ENCODE measurements around the gene ZNF283.
"Not testable (repeated sequence)": the region's sequence is repeated elsewhere in the genome, so short reads cannot be mapped to it uniquely, and the experiment has no call there.

The ZNF283 gene

DNA sequence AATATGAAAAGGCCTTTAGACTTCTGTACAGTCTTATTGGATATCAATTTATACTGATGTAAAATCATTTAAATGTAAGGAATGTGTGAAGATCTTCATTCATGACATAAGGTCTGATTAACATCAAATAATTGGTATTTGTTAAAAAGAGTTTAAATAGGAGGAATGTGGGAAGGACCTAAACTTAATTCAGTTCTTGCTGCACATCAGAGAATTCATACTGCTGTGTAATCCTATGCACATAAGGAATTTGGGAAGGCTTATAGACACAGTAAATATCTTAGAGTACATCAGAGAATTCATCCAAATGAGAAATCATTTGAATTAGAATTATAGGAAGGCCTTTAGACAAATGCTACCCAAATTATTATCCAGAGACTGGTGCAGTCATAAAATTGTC, 21.7 kb downstream of the ZNF283 start:
- Histone ChIP-seq H3K4me3 (ENCODE audit: low read length in 2 of 2) (no peak overlapping the region), H3K9me3 (ENCODE audit: control insufficient read depth in 2 of 2, low read length in 2 of 2) (peaks cover 50 to 57% of the 10 kb centered on the region in 2 donors), H3K4me1 (ENCODE audit: control insufficient read depth, insufficient read depth, low read length) (no peaks in the 10 kb centered on the region), H3K27me3 (ENCODE audit: control insufficient read depth in 1 of 2, insufficient read depth in 2 of 2, low read length in 2 of 2) (no peaks in the 10 kb centered on the region), H3K27ac (ENCODE audit: low read length) (no peak overlapping the region), H3K36me3 (ENCODE audit: control insufficient read depth in 2 of 2, insufficient read depth in 2 of 2, low read length in 2 of 2) (peaks cover 23 to 43% of the 10 kb centered on the region in 2 donors), H3K9ac (ENCODE audit: low read length in 2 of 2) (no peak overlapping the region)

DNA sequence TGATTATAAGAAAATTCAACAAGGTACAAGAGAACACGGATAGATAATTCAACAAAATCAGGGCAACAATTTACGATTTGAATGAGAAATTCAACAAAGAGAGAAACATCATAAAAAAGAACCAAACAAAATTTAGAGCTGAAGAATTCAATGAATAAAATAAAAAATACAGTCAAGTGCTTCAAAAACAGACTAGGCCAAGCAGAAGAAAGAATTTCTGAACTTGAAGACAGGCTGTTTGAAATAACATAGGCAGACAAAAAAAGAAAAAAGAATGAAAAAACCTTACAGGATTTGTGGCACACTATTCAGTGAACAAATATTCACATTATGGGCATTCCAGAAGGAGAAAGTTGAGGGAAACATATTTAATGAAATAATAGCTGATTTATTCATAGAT, 31.1 kb downstream of the ZNF283 start:
- Histone ChIP-seq H3K9ac (ENCODE audit: low read length in 2 of 2) (no peak overlapping the region), H3K4me3 (ENCODE audit: low read length in 2 of 2) (no peak overlapping the region), H3K4me1 (ENCODE audit: control insufficient read depth, insufficient read depth, low read length) (no peaks in the 10 kb centered on the region), H3K36me3 (ENCODE audit: control insufficient read depth in 2 of 2, insufficient read depth in 2 of 2, low read length in 2 of 2) (peaks cover 5 to 7% of the 10 kb centered on the region in 2 donors), H3K9me3 (ENCODE audit: control insufficient read depth in 2 of 2, low read length in 2 of 2) (peaks cover 18 to 47% of the 10 kb centered on the region in 2 donors), H3K27ac (ENCODE audit: low read length) (no peak overlapping the region), H3K27me3 (ENCODE audit: control insufficient read depth in 1 of 2, insufficient read depth in 2 of 2, low read length in 2 of 2) (no peaks in the 10 kb centered on the region)

DNA sequence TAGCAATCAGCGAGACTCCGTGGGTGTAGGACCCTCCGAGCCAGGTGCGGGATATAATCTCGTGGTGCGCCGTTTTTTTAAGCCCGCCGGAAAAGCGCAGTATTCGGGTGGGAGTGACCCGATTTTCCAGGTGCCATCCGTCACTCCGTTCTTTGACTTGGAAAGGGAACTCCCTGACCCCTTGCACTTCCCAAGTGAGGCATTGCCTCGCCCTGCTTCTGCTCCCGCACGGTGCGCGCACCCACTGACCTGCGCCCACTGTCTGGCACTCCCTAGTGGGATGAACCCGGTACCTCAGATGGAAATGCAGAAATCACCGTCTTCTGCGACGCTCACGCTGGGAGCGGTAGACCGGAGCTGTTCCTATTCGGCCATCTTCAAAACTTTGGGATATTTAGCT, 39.8 kb downstream of the ZNF283 start:
- not testable (repeated sequence) for H3K27ac ChIP-seq (ENCODE audit: low read length); H3K4me1 ChIP-seq (ENCODE audit: control insufficient read depth, insufficient read depth, low read length); H3K4me3 ChIP-seq (ENCODE audit: low read length in 2 of 2); H3K36me3 ChIP-seq (ENCODE audit: control insufficient read depth in 2 of 2, insufficient read depth in 2 of 2, low read length in 2 of 2); H3K27me3 ChIP-seq (ENCODE audit: control insufficient read depth in 1 of 2, insufficient read depth in 2 of 2, low read length in 2 of 2); H3K9ac ChIP-seq (ENCODE audit: low read length in 2 of 2)
- peaks cover 16 to 40% of the 10 kb centered on the region in 2 donors for H3K9me3 ChIP-seq (ENCODE audit: control insufficient read depth in 2 of 2, low read length in 2 of 2)

DNA sequence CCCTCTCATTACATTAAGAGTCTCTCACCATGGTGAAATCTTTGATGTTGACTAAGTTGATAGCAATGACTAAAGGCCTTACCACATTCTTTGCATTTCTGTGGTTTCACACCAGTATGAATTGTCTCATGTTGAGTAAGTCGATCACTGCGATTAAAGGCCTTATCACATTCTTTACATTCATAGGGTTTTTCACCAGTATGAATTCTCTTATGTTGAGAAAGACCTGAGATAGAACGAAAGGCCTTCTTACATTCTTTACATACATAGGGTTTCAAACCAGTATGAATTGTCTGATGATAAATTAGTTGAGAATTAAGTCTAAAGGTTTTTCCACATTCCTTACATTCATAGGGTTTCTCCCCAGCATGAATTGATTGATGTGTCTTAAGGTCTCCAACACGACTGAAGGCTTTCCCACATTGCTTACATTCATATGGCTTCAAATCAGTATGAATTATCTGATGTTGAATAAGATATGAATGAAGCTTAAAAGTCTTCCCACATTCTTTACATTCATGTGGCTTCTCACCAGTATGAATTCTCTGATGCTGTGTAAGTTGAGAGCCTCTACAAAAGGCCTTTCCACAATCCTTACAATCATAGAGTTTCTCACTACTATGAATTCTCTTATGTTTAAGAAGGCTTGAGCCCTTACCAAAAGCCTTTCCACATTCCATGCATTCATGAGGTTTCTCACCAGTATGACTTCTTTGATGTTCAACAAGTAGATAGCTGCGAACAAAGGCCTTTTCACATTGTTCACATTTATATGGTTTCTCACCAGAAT, 45.6 kb downstream of the ZNF283 start:
- peak overlapping the region in 1 of 2 donors; percentile 21 for H3K4me3 ChIP-seq (ENCODE audit: low read length in 2 of 2)
- H3K9ac ChIP-seq (ENCODE audit: low read length in 2 of 2), result no peak overlapping the region
- no peaks in the 10 kb centered on the region for H3K27me3 ChIP-seq (ENCODE audit: control insufficient read depth in 1 of 2, insufficient read depth in 2 of 2, low read length in 2 of 2)
- peaks cover 34 to 37% of the 10 kb centered on the region in 2 donors for H3K9me3 ChIP-seq (ENCODE audit: control insufficient read depth in 2 of 2, low read length in 2 of 2)
- no peaks in the 10 kb centered on the region for H3K4me1 ChIP-seq (ENCODE audit: control insufficient read depth, insufficient read depth, low read length)
- no peak overlapping the region for H3K27ac ChIP-seq (ENCODE audit: low read length)
- peaks cover 5 to 20% of the 10 kb centered on the region in 2 donors for H3K36me3 ChIP-seq (ENCODE audit: control insufficient read depth in 2 of 2, insufficient read depth in 2 of 2, low read length in 2 of 2)

DNA sequence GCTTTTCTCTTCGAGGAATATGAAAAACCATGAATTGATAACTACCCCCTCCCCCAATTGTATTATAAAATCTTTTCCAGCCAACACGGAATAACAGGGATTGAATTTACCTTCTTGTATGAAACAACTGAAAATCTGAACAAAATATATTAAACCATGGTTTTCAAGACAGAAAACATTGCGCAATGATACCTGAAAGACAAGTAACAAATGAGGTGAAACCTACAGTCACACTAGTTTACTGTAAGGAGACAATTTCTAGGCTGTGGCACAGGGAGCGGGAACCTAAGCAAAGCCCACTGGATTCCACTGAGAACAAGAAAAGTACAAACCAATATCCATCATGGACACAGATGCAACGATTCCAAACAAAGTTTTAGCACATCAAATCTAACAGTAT, 53.4 kb downstream of the ZNF283 start:
- H3K27me3 ChIP-seq (ENCODE audit: control insufficient read depth in 1 of 2, insufficient read depth in 2 of 2, low read length in 2 of 2), result no peaks in the 10 kb centered on the region
- H3K9me3 ChIP-seq (ENCODE audit: control insufficient read depth in 2 of 2, low read length in 2 of 2), result peaks cover 28 to 30% of the 10 kb centered on the region in 2 donors
- H3K36me3 ChIP-seq (ENCODE audit: control insufficient read depth in 2 of 2, insufficient read depth in 2 of 2, low read length in 2 of 2), result peaks cover 0 to 23% of the 10 kb centered on the region in 2 donors
- no peak overlapping the region for H3K27ac ChIP-seq (ENCODE audit: low read length)
- no peak overlapping the region for H3K4me3 ChIP-seq (ENCODE audit: low read length in 2 of 2)
- H3K9ac ChIP-seq (ENCODE audit: low read length in 2 of 2), result no peak overlapping the region
- no peaks in the 10 kb centered on the region for H3K4me1 ChIP-seq (ENCODE audit: control insufficient read depth, insufficient read depth, low read length)

DNA sequence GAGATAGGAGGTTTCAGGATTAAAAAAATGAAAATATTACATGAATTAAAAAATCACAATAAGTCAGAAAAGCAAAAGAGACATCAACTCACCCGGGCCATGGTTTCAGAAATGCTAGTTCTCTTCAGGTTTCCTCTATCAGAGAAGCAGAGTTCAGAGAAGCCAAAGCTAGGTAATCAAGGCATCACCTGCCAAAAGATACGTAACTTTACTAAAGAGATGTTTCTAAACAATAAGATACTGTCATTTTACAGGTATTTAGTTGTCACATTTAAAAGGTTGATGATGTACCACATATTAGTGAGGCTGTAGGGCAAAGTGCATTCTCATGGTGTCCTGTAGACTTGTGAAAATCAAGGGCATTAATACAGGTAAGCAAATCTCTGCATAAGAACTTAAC, 56.7 kb downstream of the ZNF283 start, which contains the start of gene ZNF404:
ZNF404 (minus strand) TSS at position 101 of the 400 bp plus-strand sequence.
- no peak within 1 kb of the TSS for H3K9ac ChIP-seq (ENCODE audit: low read length in 2 of 2)
- peaks cover 0 to 18% of the 10 kb centered on the region in 2 donors for H3K36me3 ChIP-seq (ENCODE audit: control insufficient read depth in 2 of 2, insufficient read depth in 2 of 2, low read length in 2 of 2)
- H3K9me3 ChIP-seq (ENCODE audit: control insufficient read depth in 2 of 2, low read length in 2 of 2), result peaks cover 24 to 33% of the 10 kb centered on the region in 2 donors
- H3K27ac ChIP-seq (ENCODE audit: low read length), result no peak within 1 kb of the TSS
- no peaks in the 10 kb centered on the region for H3K27me3 ChIP-seq (ENCODE audit: control insufficient read depth in 1 of 2, insufficient read depth in 2 of 2, low read length in 2 of 2)
- peak within 1 kb of the TSS in 1 of 2 donors; percentile 19 for H3K4me3 ChIP-seq (ENCODE audit: low read length in 2 of 2)
- no peaks in the 10 kb centered on the region for H3K4me1 ChIP-seq (ENCODE audit: control insufficient read depth, insufficient read depth, low read length)

DNA sequence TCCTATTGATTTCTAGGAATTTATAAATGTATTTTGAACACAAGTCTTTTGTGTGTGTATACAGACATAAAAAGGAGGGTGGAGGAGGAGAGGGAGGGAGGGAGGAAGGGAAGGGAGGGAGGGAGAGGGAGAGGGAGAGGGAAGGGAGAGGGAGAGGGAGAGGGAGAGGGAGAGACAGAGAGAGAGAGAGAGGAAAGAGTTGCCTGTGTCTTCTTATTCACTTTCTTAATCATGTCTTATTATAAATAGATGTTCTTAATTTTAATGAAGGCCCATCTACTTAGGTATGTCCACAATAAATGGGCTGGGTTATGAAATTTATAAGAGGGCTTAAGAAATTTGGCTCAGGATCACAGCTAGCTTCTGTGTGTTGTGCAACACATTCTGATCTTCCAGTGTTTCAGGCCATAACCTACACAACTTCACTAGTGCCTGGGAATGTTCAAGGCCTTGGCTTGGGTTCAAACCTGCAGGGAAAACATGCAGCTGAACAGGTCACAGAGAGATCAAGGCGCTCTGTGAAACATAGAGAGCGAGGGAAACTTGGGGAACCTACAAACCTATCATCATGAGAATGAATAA, 68.7 kb downstream of the ZNF283 start:
- no peak overlapping the region for H3K9ac ChIP-seq (ENCODE audit: low read length in 2 of 2)
- H3K36me3 ChIP-seq (ENCODE audit: control insufficient read depth in 2 of 2, insufficient read depth in 2 of 2, low read length in 2 of 2), result peaks cover 0 to 7% of the 10 kb centered on the region in 2 donors
- no peak overlapping the region for H3K4me3 ChIP-seq (ENCODE audit: low read length in 2 of 2)
- H3K27ac ChIP-seq (ENCODE audit: low read length), result no peak overlapping the region
- H3K9me3 ChIP-seq (ENCODE audit: control insufficient read depth in 2 of 2, low read length in 2 of 2), result peaks cover 13 to 14% of the 10 kb centered on the region in 2 donors
- no peaks in the 10 kb centered on the region for H3K4me1 ChIP-seq (ENCODE audit: control insufficient read depth, insufficient read depth, low read length)
- H3K27me3 ChIP-seq (ENCODE audit: control insufficient read depth in 1 of 2, insufficient read depth in 2 of 2, low read length in 2 of 2), result no peaks in the 10 kb centered on the region

All from stomach smooth muscle (tissue), 2 donors.